Measurements from ENCODE around the gene CD46. TPM values are rescaled to one million over a fixed set of nuclear protein-coding genes. Genes with fewer than 3 reads are reported as not detected.

The CD46 gene
- total RNA-seq, 4 donors from 2014 or later = 65.5 to 209 (median 180) TPM

- in situ Hi-C loops (cut with MboI; ENCODE audit: low pct_ligation_motif_present in 1 of 4, low pct_unique_long_range_greater_than_20kb in 1 of 4, low sequenced_read_pairs in 3 of 4) = no loop called here
Observed at GRCh38 chr1:207807690-207808321, 56.0 kb downstream of the CD46 start.

GRCh38 chr1:207808322-207808705 lies 56.5 kb downstream of the CD46 start:
- no peak for DNase-seq
- WGBS, 2 donors (ENCODE audit: low coverage in 1 of 2) = 61% methylated on average over 6 of the region's 7 CpGs; no CpG with 5 or more reads in 1 of the 2 donors
- TF ChIP-seq POLR2AphosphoS5 (IDR thresholded peaks at IDR 0.05) = no peak
- no peak for TF ChIP-seq POLR2A (IDR thresholded peaks at IDR 0.05)
- TF ChIP-seq EP300 (IDR thresholded peaks at IDR 0.05; ENCODE audit: low read depth) = no peak
- no peak for TF ChIP-seq CTCF (IDR thresholded peaks at IDR 0.05)
- H3K4me1 ChIP-seq = peaks cover 50 to 82% (median 78%) of the 10 kb centered on the region in 4 donors
- H3K27ac ChIP-seq = peak overlapping the region; percentile 76 to 86 (median 81)
- in situ Hi-C loops (cut with MboI; ENCODE audit: low pct_ligation_motif_present in 1 of 4, low pct_unique_long_range_greater_than_20kb in 1 of 4, low sequenced_read_pairs in 3 of 4) (no loop called here), intact Hi-C loops (cut with DNase I; ENCODE audit: low total_unique reads) (no loop called here)
- H3K4me3 ChIP-seq = no peak overlapping the region
- H3K27me3 ChIP-seq = no peaks in the 10 kb centered on the region
- no peaks in the 10 kb centered on the region for H3K9me3 ChIP-seq
- H3K36me3 ChIP-seq = peaks cover 0 to 42% (median 21%) of the 10 kb centered on the region in 4 donors

More at GRCh38 chr1:207807690-207808321, 56.0 kb downstream of the CD46 start:
- H3K9me3 ChIP-seq = no peaks in the 10 kb centered on the region
- H3K4me1 ChIP-seq = peaks cover 45 to 77% (median 74%) of the 10 kb centered on the region in 4 donors
- TF ChIP-seq POLR2AphosphoS5 (IDR thresholded peaks at IDR 0.05) = peak in 2 of 3 donors; percentile 15 to 31
- TF ChIP-seq CTCF (IDR thresholded peaks at IDR 0.05) = no peak
- TF ChIP-seq EP300 (IDR thresholded peaks at IDR 0.05; ENCODE audit: low read depth) = no peak
- peak; percentile 33 for TF ChIP-seq POLR2A (IDR thresholded peaks at IDR 0.05)
- DNase-seq = peak; percentile 69
- intact Hi-C loops (cut with DNase I; ENCODE audit: low total_unique reads) = no loop called here
- H3K4me3 ChIP-seq = no peak overlapping the region
- H3K36me3 ChIP-seq = peaks cover 0 to 42% (median 21%) of the 10 kb centered on the region in 4 donors
- H3K27me3 ChIP-seq = no peaks in the 10 kb centered on the region
- H3K27ac ChIP-seq = peak overlapping the region; percentile 76 to 86 (median 81)
- 43 to 58% methylated on average over 4 to 13 of the region's 13 CpGs for whole genome bisulfite sequencing, 2 donors (ENCODE audit: low coverage in 1 of 2)

- intact Hi-C loops (cut with DNase I; ENCODE audit: low total_unique reads) = no loop called here
- TF ChIP-seq EP300 (IDR thresholded peaks at IDR 0.05; ENCODE audit: low read depth) (no peak), POLR2AphosphoS5 (IDR thresholded peaks at IDR 0.05) (peak in 1 of 3 donors; percentile 3)
- H3K36me3 ChIP-seq = peaks cover 0 to 38% (median 22%) of the 10 kb centered on the region in 4 donors
- no peak overlapping the region for H3K4me3 ChIP-seq
- DNase-seq = no peak
- in situ Hi-C loops (cut with MboI; ENCODE audit: low pct_ligation_motif_present in 1 of 4, low pct_unique_long_range_greater_than_20kb in 1 of 4, low sequenced_read_pairs in 3 of 4) = no loop called here
- no peaks in the 10 kb centered on the region for H3K9me3 ChIP-seq
- peaks cover 57 to 89% (median 84%) of the 10 kb centered on the region in 4 donors for H3K4me1 ChIP-seq
- no peaks in the 10 kb centered on the region for H3K27me3 ChIP-seq
- H3K27ac ChIP-seq = peak overlapping the region; percentile 76 to 86 (median 81)
- WGBS, 2 donors (ENCODE audit: low coverage in 1 of 2) = 65 to 100% methylated on average over 1 to 5 of the region's 5 CpGs
Observed at GRCh38 chr1:207808911-207809555, 57.2 kb downstream of the CD46 start.

- TF ChIP-seq POLR2A (IDR thresholded peaks at IDR 0.05) (no peak), POLR2AphosphoS5 (IDR thresholded peaks at IDR 0.05) (no peak), CTCF (IDR thresholded peaks at IDR 0.05) (no peak), EP300 (IDR thresholded peaks at IDR 0.05; ENCODE audit: low read depth) (no peak)
- Histone ChIP-seq H3K4me1 (peaks cover 66 to 99% (median 90%) of the 10 kb centered on the region in 4 donors), H3K36me3 (peaks cover 0 to 37% (median 16%) of the 10 kb centered on the region in 4 donors), H3K4me3 (no peak overlapping the region), H3K27me3 (no peaks in the 10 kb centered on the region), H3K27ac (peak overlapping the region; percentile 76 to 86 (median 81)), H3K9me3 (no peaks in the 10 kb centered on the region)
- DNase-seq = no peak
- in situ Hi-C loops (cut with MboI; ENCODE audit: low pct_ligation_motif_present in 1 of 4, low pct_unique_long_range_greater_than_20kb in 1 of 4, low sequenced_read_pairs in 3 of 4) (no loop called here), intact Hi-C loops (cut with DNase I; ENCODE audit: low total_unique reads) (no loop called here)
- 93% methylated on average over 2 of the region's 2 CpGs; no CpG with 5 or more reads in 1 of the 2 donors for WGBS, 2 donors (ENCODE audit: low coverage in 1 of 2)
Observed at GRCh38 chr1:207810173-207810572, 58.3 kb downstream of the CD46 start.
